Transverse colon (tissue), 4 donors: Measurements from ENCODE around the gene DCAF6. TPM values are rescaled to one million over a fixed set of nuclear protein-coding genes. Genes with fewer than 3 reads are reported as not detected.

Source experiments
- DNase-seq: peaks from one replicate; pipeline ENCODE4 v3.0.0-alpha.2; 2019
- H3K27ac ChIP-seq, 4 donors: fragments of 200-600 bp; sonication (generic); 2 replicates each; pipeline ENCODE4 v1.5.1; 2016 to 2018; ENCODE audit warnings: inconsistent platforms in 4 of 4
- H3K27me3 ChIP-seq: fragments of 200-600 bp; sonication (generic); 2 replicates; pipeline ENCODE4 v1.5.1; 2017; ENCODE audit warnings: inconsistent platforms
- H3K36me3 ChIP-seq, 4 donors: fragments of 200-600 bp; sonication (generic); 2 replicates each; pipeline ENCODE4 v1.5.1; 2017 to 2019; ENCODE audit warnings: inconsistent platforms in 4 of 4
- H3K4me1 ChIP-seq, 4 donors: fragments of 200-600 bp; sonication (generic); 2 replicates each; pipeline ENCODE4 v1.5.1; 2017 to 2020; ENCODE audit warnings: inconsistent platforms in 4 of 4
- H3K4me3 ChIP-seq, 4 donors: fragments of 200-600 bp; sonication (generic); 1 replicate in 1 of 4; 2 replicates in 3 of 4; pipeline versions ENCODE4 v1.5.1 to v1.6.1; 2017 to 2019; ENCODE audit warnings: inconsistent platforms in 4 of 4
- H3K9me3 ChIP-seq, 2 donors: fragments of 200-600 bp; sonication (generic); 2 replicates each; pipeline ENCODE4 v1.5.1; 2017 to 2019; ENCODE audit warnings: inconsistent platforms in 2 of 2
- EP300 ChIP-seq: sonication (generic); formaldehyde crosslinking; IDR thresholded peaks from one replicate; pipeline ENCODE4 v1.6.1; 2017; ENCODE audit warnings: antibody characterized with exemption, low read depth
- POLR2A ChIP-seq: fragments of 450-650 bp; IDR thresholded peaks from one replicate; pipeline ENCODE4 v1.6.1; 2016; ENCODE audit warnings: antibody characterized with exemption, mild to moderate bottlenecking, moderate library complexity
- POLR2AphosphoS5 ChIP-seq, 3 donors: sonication (generic); formaldehyde crosslinking; IDR thresholded peaks; one replicate each; pipeline ENCODE4 v1.6.1; 2016; ENCODE audit warnings: antibody characterized with exemption in 3 of 3
- WGBS, 2 donors: methylation state at CpG; one replicate each; pipeline ENCODE4 v1.1.5; 2018; ENCODE audit warnings: low coverage in 1 of 2; 5-methylcytosine and 5-hydroxymethylcytosine counted together
- in situ Hi-C, 4 donors: fragments of 200-750 bp; cut with MboI; loops; one replicate each; pipeline versions ENCODE4 v1.15.0 to v1.15.1; 2017; ENCODE audit warnings: low sequenced_read_pairs in 3 of 4, low pct_ligation_motif_present in 1 of 4, low pct_unique_long_range_greater_than_20kb in 1 of 4
- intact Hi-C: fragments of 100-400 bp; cut with DNase I; formaldehyde crosslinking; loops from one replicate; pipeline ENCODE4 v1.15.1; 2023; ENCODE audit warnings: low total_unique reads
- total RNA-seq, 4 donors: library from RNA; depleted of rRNA; stranded (reverse); fragments of >200 nt; gene quantifications; one replicate each; pipeline ENCODE4 v1.1.0, GENCODE V29; 2016
- TF ChIP-seq, protein P1 (sequence below), 5 experiments: fragments of 200-600 bp in 3 of 5; fragments of 450-650 bp in 2 of 5; sonication (generic) in 3 of 5; IDR thresholded peaks; 1 replicate in 2 of 5; 2 replicates in 3 of 5; pipeline ENCODE4 v1.5.1; 2016 to 2017; ENCODE audit warnings: antibody characterized with exemption in 5 of 5, inconsistent platforms in 3 of 5, mild to moderate bottlenecking in 2 of 5, moderate library complexity in 1 of 5

Gene DCAF6
- total RNA-seq, 4 donors from 2014 or later = 59.5 to 173 (median 93.4) TPM

DNA sequence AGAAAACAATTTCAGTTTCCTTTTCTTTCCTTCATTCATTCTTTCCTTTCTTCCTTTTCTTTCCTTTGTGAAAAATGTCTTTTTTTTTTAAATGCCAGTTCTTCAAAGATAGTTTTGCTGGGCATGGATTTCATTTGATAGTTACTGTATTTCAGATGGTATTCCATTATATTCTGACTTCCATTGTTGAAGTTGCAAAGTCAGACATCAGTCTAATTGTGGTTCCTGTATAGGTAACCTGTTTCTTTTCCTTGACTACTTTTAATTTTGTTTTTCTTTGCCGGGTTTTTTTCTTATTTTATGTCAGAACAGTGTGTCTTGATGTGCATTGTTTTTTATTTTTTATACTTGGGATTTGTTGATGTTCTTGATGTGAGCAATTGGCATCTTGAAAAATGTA, 40.8 kb downstream of the DCAF6 start:
- no peak for DNase-seq
- Histone ChIP-seq H3K4me3 (no peak overlapping the region), H3K27ac (no peak overlapping the region), H3K9me3 (no peaks in the 10 kb centered on the region), H3K27me3 (no peaks in the 10 kb centered on the region), H3K4me1 (no peaks in the 10 kb centered on the region), H3K36me3 (peaks cover 0 to 23% (median 8%) of the 10 kb centered on the region in 4 donors)
- in situ Hi-C loops (no loop called here), intact Hi-C loops (no loop called here)
- 97 to 100% methylated on average over 1 of the region's 1 CpG for WGBS, 2 donors
- TF ChIP-seq POLR2A (no peak), EP300 (no peak), POLR2AphosphoS5 (IDR thresholded peaks at IDR 0.05) (no peak)
- TF ChIP-seq, protein P1, sequence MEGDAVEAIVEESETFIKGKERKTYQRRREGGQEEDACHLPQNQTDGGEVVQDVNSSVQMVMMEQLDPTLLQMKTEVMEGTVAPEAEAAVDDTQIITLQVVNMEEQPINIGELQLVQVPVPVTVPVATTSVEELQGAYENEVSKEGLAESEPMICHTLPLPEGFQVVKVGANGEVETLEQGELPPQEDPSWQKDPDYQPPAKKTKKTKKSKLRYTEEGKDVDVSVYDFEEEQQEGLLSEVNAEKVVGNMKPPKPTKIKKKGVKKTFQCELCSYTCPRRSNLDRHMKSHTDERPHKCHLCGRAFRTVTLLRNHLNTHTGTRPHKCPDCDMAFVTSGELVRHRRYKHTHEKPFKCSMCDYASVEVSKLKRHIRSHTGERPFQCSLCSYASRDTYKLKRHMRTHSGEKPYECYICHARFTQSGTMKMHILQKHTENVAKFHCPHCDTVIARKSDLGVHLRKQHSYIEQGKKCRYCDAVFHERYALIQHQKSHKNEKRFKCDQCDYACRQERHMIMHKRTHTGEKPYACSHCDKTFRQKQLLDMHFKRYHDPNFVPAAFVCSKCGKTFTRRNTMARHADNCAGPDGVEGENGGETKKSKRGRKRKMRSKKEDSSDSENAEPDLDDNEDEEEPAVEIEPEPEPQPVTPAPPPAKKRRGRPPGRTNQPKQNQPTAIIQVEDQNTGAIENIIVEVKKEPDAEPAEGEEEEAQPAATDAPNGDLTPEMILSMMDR (IDR thresholded peaks at IDR 0.05) = no peak

DNA sequence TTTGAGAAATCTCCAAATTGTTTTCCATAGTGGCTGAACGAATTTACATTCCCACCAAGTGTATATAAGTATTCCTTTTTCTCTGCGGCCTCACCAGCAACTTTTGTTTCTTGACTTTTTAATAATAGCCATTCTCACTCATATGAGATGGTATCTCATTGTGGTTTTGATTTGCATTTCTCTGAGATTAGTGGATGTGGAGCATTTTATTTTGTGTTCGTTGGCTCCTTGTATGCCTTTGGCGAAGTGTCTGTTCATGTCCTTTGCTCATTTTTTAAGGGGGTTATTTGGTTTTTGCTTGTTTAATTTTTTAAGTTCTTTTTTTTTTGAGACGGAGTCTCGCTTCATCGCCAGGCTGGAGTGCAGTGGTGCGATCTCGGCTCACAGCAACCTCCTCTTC, 45.5 kb downstream of the DCAF6 start:
- no peaks in the 10 kb centered on the region for H3K27me3 ChIP-seq
- H3K4me3 ChIP-seq = no peak overlapping the region
- peaks cover 0 to 10% (median 4%) of the 10 kb centered on the region in 4 donors for H3K36me3 ChIP-seq
- TF ChIP-seq, protein P1 (IDR thresholded peaks at IDR 0.05) = no peak
- TF ChIP-seq EP300 (no peak), POLR2AphosphoS5 (IDR thresholded peaks at IDR 0.05) (no peak), POLR2A (no peak)
- H3K4me1 ChIP-seq = peaks cover 0 to 9% (median 0%) of the 10 kb centered on the region in 4 donors
- intact Hi-C loops = no loop called here
- in situ Hi-C loops = no loop called here
- no peak overlapping the region for H3K27ac ChIP-seq
- DNase-seq = no peak
- WGBS, 2 donors = 97 to 100% methylated on average over 3 to 9 of the region's 9 CpGs
- no peaks in the 10 kb centered on the region for H3K9me3 ChIP-seq

DNA sequence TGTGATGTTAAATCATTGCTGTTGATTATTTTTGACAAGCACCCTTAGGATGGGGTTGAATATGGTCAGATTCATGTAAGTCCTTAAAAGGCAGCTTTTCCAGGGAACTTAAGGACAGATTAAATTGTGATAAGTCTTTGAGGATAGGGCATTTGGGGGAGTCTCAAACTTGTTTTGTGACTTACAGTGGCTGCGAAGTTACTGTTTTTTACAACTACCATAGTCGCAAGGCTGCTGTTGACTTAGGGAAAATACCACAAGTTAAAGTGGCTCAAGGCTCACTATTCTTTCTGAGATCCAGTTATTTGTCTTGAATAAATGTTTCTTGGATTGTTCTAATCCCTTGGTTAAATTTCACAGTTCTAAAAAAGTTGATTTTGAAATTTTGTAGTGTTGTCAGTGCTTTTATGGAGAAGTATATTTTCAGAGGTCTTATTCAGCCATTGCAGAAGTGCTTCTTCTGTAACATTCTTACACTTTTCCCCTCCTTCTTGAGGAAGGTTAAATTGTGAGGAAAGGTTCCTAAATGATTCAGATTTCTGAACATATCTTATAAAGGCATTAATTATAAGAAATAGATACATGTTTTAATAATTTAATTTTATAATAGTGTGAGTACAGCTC, 47.4 kb downstream of the DCAF6 start:
- Histone ChIP-seq H3K9me3 (no peaks in the 10 kb centered on the region), H3K27ac (no peak overlapping the region), H3K36me3 (no peaks in the 10 kb centered on the region), H3K4me3 (no peak overlapping the region), H3K27me3 (no peaks in the 10 kb centered on the region), H3K4me1 (peaks cover 0 to 9% (median 0%) of the 10 kb centered on the region in 4 donors)
- TF ChIP-seq POLR2A (no peak), POLR2AphosphoS5 (IDR thresholded peaks at IDR 0.05) (no peak), EP300 (no peak)
- TF ChIP-seq, protein P1 (IDR thresholded peaks at IDR 0.05) = no peak
- DNase-seq = no peak
- in situ Hi-C loops = no loop called here
- WGBS, 2 donors = 75 to 80% methylated on average over 2 of the region's 2 CpGs
- intact Hi-C loops = no loop called here

DNA sequence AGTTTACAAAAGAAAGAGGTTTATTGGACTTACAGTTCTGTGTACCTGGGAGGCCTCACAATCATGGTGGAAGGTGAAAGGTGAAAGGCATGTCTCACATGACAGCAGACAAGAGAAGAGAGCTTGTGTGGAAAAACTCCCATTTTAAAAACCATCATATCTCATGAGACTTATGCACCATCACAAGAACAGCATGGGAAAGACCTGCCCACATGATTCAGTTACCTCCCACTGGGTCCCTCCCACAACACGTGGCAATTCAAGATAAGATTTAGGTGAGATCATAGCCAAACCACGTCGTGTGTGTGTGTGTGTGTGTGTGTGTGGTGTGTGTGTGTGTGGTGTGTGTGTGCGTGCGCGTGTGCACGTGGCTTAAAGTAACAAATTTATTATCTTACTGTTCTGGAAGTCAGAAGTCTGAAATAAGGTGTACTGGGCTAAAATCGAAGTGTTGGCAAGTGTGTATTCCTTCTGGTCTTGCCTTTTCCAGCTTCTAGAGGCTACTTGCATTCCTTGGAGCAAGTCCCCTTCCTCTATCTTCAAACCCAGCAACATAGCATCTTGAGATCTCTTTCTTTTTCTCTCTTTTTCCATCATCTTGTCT, 48.5 kb downstream of the DCAF6 start:
- WGBS, 2 donors = 74 to 79% methylated on average over 8 of the region's 8 CpGs
- TF ChIP-seq EP300 (no peak), POLR2A (no peak), POLR2AphosphoS5 (IDR thresholded peaks at IDR 0.05) (no peak)
- TF ChIP-seq, protein P1 (IDR thresholded peaks at IDR 0.05) = no peak

More for the DNA sequence above, 48.5 kb downstream of the DCAF6 start:
- Histone ChIP-seq H3K36me3 (no peaks in the 10 kb centered on the region), H3K4me3 (no peak overlapping the region), H3K27me3 (no peaks in the 10 kb centered on the region), H3K9me3 (no peaks in the 10 kb centered on the region), H3K27ac (no peak overlapping the region), H3K4me1 (peaks cover 0 to 9% (median 0%) of the 10 kb centered on the region in 4 donors)
- in situ Hi-C loops = no loop called here
- no peak for DNase-seq
- intact Hi-C loops = no loop called here
